GM12864 (cell line): Measurements from ENCODE around the gene GCDH.

Experiments used
- DNase-seq: peaks from one replicate; pipeline ENCODE4 v3.0.0-alpha.2; 2011; ENCODE audit warnings: low read depth
- H3K4me3 ChIP-seq: 2 replicates; pipeline ENCODE4 v1.5.1; 2011; ENCODE audit warnings: mild to moderate bottlenecking, low read depth, low read length, control low read depth
- CTCF ChIP-seq: IDR thresholded peaks from 2 replicates; pipeline ENCODE4 v1.5.1; 2011; ENCODE audit warnings: low read depth, mild to moderate bottlenecking, moderate library complexity, low read length, control low read depth, inconsistent platforms; ENCODE audit errors: missing control alignments

GCDH gene

GRCh38 chr19:12933287-12934072, 42.5 kb downstream of the GCDH start, which contains the start of gene FARSA:
Gene FARSA, minus strand, starts transcription at chr19:12933711. Its CDS starts 15 bp downstream, at chr19:12933696.
- H3K4me3 ChIP-seq, result peak within 1 kb of the TSS; percentile 83
- TF ChIP-seq CTCF, result no peak

GRCh38 chr19:12935071-12935470, 44.1 kb downstream of the GCDH start:
- no peak overlapping the region for H3K4me3 ChIP-seq
- DNase-seq, result no peak
- no peak for TF ChIP-seq CTCF

More at GRCh38 chr19:12933287-12934072, 42.5 kb downstream of the GCDH start, which contains the start of gene FARSA:
- DNase-seq, result peak; percentile 86

- no peak for TF ChIP-seq CTCF
- no peak overlapping the region for H3K4me3 ChIP-seq
- DNase-seq, result no peak
Measured at GRCh38 chr19:12936582-12936981, 45.6 kb downstream of the GCDH start.

- TF ChIP-seq CTCF, result no peak
- no peak for DNase-seq
- H3K4me3 ChIP-seq, result peak overlapping the region; percentile 81
Measured at GRCh38 chr19:12937093-12937926, 46.4 kb downstream of the GCDH start.

DNA sequence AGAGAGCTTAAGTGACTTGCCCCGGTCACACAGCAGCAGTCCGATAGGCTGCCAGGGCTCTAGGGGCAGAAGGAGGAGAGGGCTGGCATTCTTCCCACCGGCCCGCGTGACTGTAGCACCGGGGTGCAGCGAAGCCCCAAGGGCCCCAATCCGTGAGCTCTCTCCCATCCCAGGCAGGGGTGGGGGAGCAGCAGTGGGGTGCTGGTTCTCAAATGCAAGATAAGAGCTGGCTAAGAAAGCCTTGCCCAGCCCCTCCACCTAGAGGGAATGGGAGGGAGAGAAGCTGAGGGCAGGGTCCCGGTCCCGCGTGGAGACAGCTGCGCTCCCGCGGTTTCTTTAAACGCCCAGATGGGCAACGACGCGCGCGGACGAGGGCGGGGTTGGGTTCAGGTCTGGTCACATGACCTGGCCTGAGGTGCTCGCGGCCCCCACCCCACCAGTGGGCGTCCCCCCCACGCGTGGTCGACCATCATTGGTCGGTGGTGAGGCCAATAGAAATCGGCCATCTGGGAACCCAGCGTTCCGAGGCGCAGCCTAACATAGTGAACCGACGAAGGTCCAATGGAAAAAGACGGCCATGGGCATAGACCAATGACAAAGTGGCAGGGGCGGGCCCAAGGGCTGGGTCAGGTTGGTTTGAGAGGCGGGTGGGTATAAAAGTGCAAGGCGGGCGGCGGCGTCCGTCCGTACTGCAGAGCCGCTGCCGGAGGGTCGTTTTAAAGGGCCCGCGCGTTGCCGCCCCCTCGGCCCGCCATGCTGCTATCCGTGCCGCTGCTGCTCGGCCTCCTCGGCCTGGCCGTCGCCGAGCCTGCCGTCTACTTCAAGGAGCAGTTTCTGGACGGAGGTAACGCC, 47.2 kb downstream of the GCDH start, which contains the start of gene CALR:
Gene CALR, plus strand, starts transcription at position 683 of the 852 bp plus-strand sequence. Its CDS starts 71 bp downstream, at position 754.
- peak within 1 kb of the TSS; percentile 81 for H3K4me3 ChIP-seq
- TF ChIP-seq CTCF, result no peak
- DNase-seq, result peak; percentile 99
